HK-2 (cell line): Measurements from ENCODE around the gene NFIA.

Experiments used
- DNase-seq: peaks from one replicate; pipeline ENCODE4 v3.0.0-alpha.2; 2018; ENCODE audit not compliant: unreplicated experiment

The NFIA gene

GRCh38 chr1:61215119-61215518 lies 132.8 kb downstream of the NFIA start:
- DNase-seq = no peak

- no peak for DNase-seq
These were observed 133.4 kb downstream of the NFIA start for GRCh38 chr1:61215676-61216289.

- DNase-seq = no peak
These were observed 138.2 kb downstream of the NFIA start for GRCh38 chr1:61220536-61220935.

DNA sequence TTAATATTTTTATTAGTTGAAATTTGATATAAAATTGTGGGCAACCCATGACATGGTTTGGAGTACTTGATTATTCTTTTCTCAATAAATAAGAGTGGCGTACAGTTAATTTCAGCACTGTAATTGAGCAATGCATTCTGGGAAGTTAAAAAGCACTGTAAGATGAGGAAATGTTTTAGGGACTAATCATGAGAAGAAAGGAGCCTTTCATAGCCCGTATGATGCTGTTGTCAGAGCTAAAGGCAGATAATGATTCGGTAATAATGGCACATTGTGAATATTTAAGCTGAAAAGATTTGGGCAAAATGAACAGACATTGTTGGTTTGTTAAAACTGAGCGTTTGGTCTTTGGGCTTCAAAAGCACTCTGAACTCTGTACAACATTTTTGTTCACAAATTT lies 139.3 kb downstream of the NFIA start:
- no peak for DNase-seq

DNA sequence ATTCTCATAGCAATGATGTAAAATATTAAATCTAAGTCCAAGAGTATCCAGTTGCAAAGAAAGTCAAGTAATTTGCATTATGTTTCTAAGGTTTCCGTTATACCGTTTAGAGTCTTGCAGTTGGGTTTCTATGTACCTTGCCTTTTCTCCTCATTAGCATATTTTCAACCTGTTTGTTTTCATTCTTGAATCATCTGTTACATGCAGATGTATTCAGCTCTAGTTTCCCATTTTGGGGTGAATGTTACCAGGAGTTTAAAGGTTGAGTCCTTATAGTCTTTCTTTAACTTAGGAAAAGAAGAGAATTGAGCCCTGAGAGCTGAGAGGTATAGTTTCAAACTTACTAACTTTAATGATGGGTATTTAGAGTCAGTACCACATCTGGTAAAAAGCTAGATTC lies 139.9 kb downstream of the NFIA start:
- no peak for DNase-seq

- DNase-seq = no peak
These were observed 140.8 kb downstream of the NFIA start for GRCh38 chr1:61223140-61223539.

DNA sequence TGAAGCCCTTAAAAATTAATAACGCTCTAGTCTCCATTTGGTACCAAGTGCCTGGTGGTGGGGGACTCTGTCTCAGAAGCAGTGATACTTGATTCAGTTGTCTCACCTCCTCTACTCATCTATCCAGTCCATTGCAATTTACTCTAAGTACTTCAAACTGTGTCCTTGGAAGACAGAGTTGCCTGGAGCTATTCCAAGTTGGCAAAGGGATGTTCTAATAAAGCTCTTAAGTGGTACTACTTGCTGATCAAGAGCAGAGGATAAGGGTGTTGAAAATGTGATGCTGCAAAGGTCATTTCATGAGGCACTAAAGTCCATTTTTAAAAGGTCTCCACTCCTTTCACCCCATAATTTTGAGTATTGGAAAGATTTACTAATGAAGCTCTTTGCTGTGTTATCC lies 142.2 kb downstream of the NFIA start:
- no peak for DNase-seq

DNA sequence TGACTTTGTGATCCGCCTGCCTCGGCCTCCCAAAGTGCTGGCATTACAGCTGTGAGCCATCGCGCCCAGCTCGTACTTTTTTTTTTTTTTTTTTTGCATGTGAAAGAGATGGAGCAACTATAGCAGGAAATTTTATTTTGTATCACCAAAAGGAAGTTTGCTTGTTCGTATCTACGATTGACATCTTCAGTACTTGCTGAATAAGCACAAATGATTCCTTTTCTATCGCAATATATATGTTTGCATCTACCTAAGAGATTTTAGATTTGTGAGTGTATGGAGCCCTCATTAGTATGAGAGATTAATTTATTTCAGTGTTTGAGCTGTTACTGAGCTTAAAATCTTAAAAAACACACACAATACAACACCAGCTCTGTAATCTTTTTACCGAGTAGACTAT lies 143.1 kb downstream of the NFIA start:
- no peak for DNase-seq

DNA sequence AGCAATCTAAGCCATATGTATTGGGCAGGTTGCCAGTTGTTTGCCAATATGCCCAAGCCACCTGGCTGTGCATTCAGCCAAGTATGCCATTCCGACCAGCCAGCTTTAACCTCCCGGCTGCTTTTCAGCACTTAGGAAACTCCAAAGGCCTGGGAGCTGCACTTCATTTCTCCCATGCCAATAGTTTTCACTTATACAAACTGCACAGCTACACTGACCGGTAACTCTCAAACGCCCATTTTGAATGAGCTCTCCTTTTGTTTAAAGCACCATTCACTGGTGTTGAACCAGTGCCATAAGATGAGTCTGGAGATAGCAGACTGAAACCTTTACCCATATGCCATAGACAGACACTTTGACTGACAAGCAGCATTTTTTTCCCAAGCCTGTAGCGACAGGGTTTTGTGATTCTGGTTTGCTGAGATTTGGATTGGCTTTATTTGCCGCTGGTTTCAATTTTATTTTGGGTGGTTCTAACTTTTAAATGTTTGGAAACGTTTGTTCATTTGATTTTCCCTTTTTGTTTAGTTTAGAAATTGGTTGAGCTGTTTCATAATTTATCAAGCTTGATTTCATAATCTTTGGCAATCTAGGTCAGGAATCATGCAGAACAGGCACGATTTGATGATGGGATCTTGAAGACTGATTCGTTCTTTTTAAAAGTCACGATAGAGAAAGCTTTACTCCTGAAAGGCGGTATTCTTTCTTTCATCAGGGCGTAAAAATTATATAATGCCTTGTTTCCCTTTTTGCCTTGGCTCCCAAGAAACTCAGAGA lies 144.6 kb downstream of the NFIA start:
- DNase-seq = no peak

GRCh38 chr1:61227857-61228550 lies 145.6 kb downstream of the NFIA start:
- no peak for DNase-seq

GRCh38 chr1:61230523-61230922 lies 148.2 kb downstream of the NFIA start:
- DNase-seq = no peak

GRCh38 chr1:61231795-61232194 lies 149.4 kb downstream of the NFIA start:
- DNase-seq = no peak

DNA sequence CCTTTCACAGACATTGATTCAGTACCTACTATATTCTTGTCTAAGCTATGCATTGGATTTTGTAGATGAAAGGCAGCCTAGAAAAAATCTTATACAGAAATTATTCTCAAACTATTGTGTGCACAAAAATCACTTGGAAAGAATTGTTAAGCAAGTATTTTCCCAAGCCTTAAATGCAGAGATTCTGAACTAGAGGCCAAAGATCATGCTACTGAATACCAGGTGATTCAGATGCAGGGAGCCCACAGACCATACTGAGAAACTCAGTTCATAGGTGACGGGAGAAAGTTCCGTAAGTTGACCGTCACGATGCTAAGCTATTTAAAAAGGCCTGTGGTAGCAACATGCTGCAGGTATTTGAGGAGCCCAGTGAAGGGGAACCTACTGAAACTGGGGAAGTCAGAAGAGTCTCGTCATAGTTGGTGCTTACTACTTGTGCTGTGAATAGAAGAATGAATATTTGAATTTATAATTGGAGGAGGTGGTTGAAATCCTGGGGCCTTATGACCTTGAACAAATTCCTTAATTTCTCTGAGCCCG lies 150.8 kb downstream of the NFIA start:
- no peak for DNase-seq

- DNase-seq = no peak
These were observed 152.2 kb downstream of the NFIA start for GRCh38 chr1:61234587-61234919.

GRCh38 chr1:61237147-61237546 lies 154.8 kb downstream of the NFIA start:
- DNase-seq = no peak

GRCh38 chr1:61237659-61238358 lies 155.4 kb downstream of the NFIA start:
- DNase-seq = no peak

GRCh38 chr1:61238359-61238665 lies 156.0 kb downstream of the NFIA start:
- no peak for DNase-seq

DNA sequence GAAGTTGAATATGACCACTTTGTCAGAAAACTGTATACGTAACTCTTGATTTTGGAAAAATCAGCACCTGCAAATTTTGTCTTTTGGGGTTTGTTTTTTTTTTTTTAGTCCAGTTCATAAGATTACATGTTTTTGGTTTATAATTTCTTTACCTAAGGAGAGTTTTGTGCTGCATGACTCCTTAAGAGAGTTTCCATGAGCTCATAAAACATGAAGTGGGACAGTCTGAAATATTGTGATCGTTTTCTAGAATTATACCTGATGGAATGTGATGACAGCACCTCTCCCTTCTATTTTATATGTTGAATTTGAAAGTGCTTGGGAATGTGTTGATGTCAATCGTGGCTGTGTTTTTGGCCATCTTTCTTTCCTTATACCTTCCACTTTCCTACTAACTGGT lies 158.5 kb downstream of the NFIA start:
- no peak for DNase-seq

- DNase-seq = no peak
These were observed 159.1 kb downstream of the NFIA start for GRCh38 chr1:61241411-61241838.

DNA sequence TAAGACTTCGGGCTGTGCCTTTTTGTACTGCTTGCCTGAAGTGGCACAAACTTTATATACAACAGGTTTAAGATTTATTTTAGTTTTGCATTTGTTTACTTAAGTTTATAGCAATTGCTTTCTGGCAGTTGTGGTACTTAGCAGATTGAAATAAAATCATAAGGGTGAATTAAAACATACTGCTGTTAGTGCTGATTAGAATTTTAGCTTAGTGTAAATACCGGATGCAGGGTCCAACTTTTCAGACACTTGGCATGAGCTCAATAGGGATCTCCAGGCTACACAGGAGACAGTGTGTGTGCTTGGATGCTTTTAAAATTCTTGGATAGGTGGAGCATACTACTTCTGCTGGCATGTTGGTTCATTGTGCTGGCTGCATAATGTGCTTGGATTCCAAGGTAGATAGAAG lies 159.6 kb downstream of the NFIA start:
- no peak for DNase-seq

DNA sequence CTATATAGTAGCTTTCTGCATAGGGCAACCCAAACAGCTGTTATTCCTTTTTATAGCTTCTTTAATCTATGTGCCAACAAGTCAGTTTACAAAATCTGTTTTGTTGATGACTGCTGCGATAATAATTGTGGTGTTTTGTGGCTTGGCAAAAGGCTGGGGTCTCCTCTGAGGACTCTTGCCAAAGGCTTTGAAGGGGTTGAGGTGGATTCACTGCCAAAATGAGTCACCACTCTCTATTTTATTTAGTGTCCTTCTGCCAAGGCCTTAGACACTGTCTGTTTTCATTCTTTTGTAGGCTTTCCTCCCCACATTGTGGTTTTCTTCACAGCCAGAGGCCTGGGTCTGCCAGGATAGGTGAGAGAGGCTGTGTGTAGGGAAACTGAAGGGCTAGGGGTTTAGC lies 161.8 kb downstream of the NFIA start:
- DNase-seq = no peak

GRCh38 chr1:61245696-61246400 lies 163.5 kb downstream of the NFIA start:
- no peak for DNase-seq
